Uterus (tissue), 2 donors: ENCODE measurements around the gene WWP2.

Experiments
- CTCF ChIP-seq, 4 experiments: fragments of 200-600 bp in 2 of 4; fragments of 450-650 bp in 2 of 4; sonication (generic) in 2 of 4; IDR thresholded peaks; one replicate each; pipeline ENCODE4 v1.5.1; 2016 to 2019; ENCODE audit warnings: antibody characterized with exemption in 4 of 4, mild to moderate bottlenecking in 2 of 4, moderate library complexity in 1 of 4
- POLR2A ChIP-seq, 2 donors: fragments of 450-650 bp; IDR thresholded peaks; one replicate each; pipeline ENCODE4 v1.6.1; 2016; ENCODE audit warnings: antibody characterized with exemption in 2 of 2, mild to moderate bottlenecking in 1 of 2, moderate library complexity in 1 of 2

DNA sequence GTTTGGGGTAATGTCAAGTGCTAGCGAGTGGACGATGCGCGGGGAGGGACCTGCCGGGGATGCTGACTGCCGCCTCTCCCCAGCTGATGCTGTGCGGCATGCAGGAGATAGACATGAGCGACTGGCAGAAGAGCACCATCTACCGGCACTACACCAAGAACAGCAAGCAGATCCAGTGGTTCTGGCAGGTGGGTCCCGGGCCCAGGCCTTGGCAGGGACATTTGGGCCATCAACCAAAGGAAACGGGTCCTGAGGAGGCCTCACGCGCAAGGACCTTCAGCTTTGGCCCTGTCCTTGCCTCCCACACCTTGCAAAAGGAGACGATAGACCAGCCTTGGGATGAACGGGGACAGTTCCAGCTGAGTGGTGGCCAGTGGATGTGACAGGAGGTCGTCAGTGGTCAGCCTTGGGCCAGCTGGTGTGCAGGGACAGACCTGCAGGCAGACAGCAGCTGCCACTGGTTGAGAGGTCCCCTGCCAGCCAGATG is 175.4 kb downstream of the WWP2 start:
- TF ChIP-seq CTCF (IDR thresholded peaks at IDR 0.05) (peak in 1 of 4 experiments; percentile 11), POLR2A (IDR thresholded peaks at IDR 0.05) (no peak)
